Measurements from ENCODE around the gene TMEM52B. TPM values are rescaled to one million over a fixed set of nuclear protein-coding genes. Genes with fewer than 3 reads are reported as not detected.
A peak's percentile ranks its signal among the peaks of the same experiment; 100 is the strongest.

Gene TMEM52B
- total and polyA plus RNA-seq, 2 of the 13 experiments (the other 11 are each of a cell fraction or from before 2014, with no cell fraction given): not detected

DNA sequence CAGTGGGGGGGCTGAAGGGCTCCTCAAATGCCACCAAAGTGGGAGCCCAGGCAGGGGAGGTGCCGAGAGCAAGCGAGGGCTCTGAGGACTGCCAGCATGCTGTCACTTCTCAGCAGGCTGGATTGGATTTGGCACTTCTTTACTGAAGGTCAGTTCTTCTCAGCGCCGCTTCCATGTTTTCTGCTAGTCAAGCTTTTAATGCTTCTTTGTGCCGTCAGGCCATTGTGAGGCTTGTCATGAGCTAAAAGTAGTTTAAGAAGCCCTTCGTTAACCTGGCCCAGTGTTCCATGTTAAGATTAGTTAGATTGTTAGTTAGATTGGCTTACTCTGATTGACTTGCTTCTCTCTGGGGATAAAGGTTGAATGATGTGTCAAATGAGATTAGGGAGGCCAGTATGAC lies 47.3 kb downstream of the TMEM52B start:
- H3K36me3 ChIP-seq (replicated peaks in 1 of 2; ENCODE audit: control insufficient read depth in 1 of 2, insufficient read depth in 2 of 2, low read length in 2 of 2): peaks cover 1 to 9% of the 10 kb centered on the region in 2 experiments; a peak in 2 of 5 replicates
- no peak overlapping the region for H2AFZ ChIP-seq (ENCODE audit: low read length)
- 97% methylated on average over 5 of the region's 6 CpGs for WGBS (ENCODE audit: low lambda C conversion rate)
- intact Hi-C loops (cut with micrococcal nuclease; ENCODE audit: unreplicated experiment): no loop called here
- ChIA-PET CTCF (ENCODE audit: low intra/inter-chr PET ratio, low total read pairs) (no interaction called here), POLR2A (no interaction called here)
- ATAC-seq (no peak), DNase-seq (ENCODE audit: low spot score) (no peak), FAIRE-seq (no peak)
- no peaks in the 10 kb centered on the region for H3K79me2 ChIP-seq (ENCODE audit: insufficient read depth, low read length)
- BruUV-seq (replicated peaks): no TSS peak
- no peak overlapping the region for H3K9ac ChIP-seq (ENCODE audit: insufficient read depth, low read depth, low read length)
- TF ChIP-seq RBFOX2 (IDR thresholded peaks at IDR 0.05; ENCODE audit: low read depth, low read length): no peak
- TF ChIP-seq SMARCC2 (IDR thresholded peaks at IDR 0.05): no peak
- TF ChIP-seq NR2C2 (CRISPR knock-in tag; IDR thresholded peaks at IDR 0.05; ENCODE audit: borderline replicate concordance): no peak
- TF ChIP-seq FOSL2 (CRISPR knock-in tag; IDR thresholded peaks at IDR 0.05): no peak
- no peaks in the 10 kb centered on the region for H3K27me3 ChIP-seq (ENCODE audit: control insufficient read depth in 1 of 2, insufficient read depth in 2 of 2, low read length in 2 of 2)
- H4K20me1 ChIP-seq (ENCODE audit: insufficient read depth, low read length): no peaks in the 10 kb centered on the region
- no peak overlapping the region for H3K4me3 ChIP-seq (replicated peaks in 1 of 3; ENCODE audit: insufficient read depth in 1 of 3, low read depth in 2 of 3, low read length in 3 of 3)
- H3K9me3 ChIP-seq (ENCODE audit: low read length): no peaks in the 10 kb centered on the region
- in situ Hi-C loops (cut with HindIII; ENCODE audit: extremely low pct_ligation_motif_present, low pct_unique_long_range_greater_than_20kb): no loop called here
- no peak overlapping the region for H3K4me2 ChIP-seq (ENCODE audit: low read depth, low read length)
- no peak overlapping the region for H3K27ac ChIP-seq (ENCODE audit: extremely low read length, insufficient read depth, low read length)
- no peaks in the 10 kb centered on the region for H3K4me1 ChIP-seq (ENCODE audit: insufficient read depth, low read length)

DNA sequence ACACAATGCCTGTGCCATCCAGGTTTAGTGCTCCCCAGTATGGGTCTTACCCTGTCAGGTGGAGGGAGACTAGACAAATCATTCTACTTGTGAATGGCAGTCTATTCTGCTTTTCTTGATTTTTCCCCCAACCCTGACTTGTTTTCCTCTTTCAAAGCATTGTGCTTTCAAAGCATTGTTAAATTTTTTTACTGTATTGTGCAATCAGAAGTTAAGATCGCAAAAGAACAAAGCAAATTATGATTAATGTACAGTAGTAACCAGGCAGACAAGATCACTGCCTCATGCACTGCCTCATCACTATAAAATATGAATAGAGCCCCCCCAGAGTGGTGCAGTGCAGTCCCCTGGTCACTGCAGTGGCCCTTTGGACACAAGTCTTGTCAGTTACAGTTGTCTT lies 47.9 kb downstream of the TMEM52B start:
- intact Hi-C loops (cut with micrococcal nuclease; ENCODE audit: unreplicated experiment): no loop called here

More for the DNA sequence above, 47.9 kb downstream of the TMEM52B start:
- 93% methylated on average over 1 of the region's 1 CpG for WGBS (ENCODE audit: low lambda C conversion rate)
- DNase-seq (ENCODE audit: low spot score) (no peak), ATAC-seq (no peak), FAIRE-seq (no peak)
- in situ Hi-C loops (cut with HindIII; ENCODE audit: extremely low pct_ligation_motif_present, low pct_unique_long_range_greater_than_20kb): no loop called here
- H3K4me2 ChIP-seq (ENCODE audit: low read depth, low read length): no peak overlapping the region
- no peaks in the 10 kb centered on the region for H3K27me3 ChIP-seq (ENCODE audit: control insufficient read depth in 1 of 2, insufficient read depth in 2 of 2, low read length in 2 of 2)
- ChIA-PET CTCF (ENCODE audit: low intra/inter-chr PET ratio, low total read pairs) (no interaction called here), POLR2A (no interaction called here)
- H3K9ac ChIP-seq (ENCODE audit: insufficient read depth, low read depth, low read length): no peak overlapping the region
- no peaks in the 10 kb centered on the region for H3K4me1 ChIP-seq (ENCODE audit: insufficient read depth, low read length)
- no peak overlapping the region for H3K4me3 ChIP-seq (replicated peaks in 1 of 3; ENCODE audit: insufficient read depth in 1 of 3, low read depth in 2 of 3, low read length in 3 of 3)
- no peaks in the 10 kb centered on the region for H3K9me3 ChIP-seq (ENCODE audit: low read length)
- H3K79me2 ChIP-seq (ENCODE audit: insufficient read depth, low read length): no peaks in the 10 kb centered on the region
- no peaks in the 10 kb centered on the region for H4K20me1 ChIP-seq (ENCODE audit: insufficient read depth, low read length)
- no TSS peak for BruUV-seq (replicated peaks)
- H3K36me3 ChIP-seq (replicated peaks in 1 of 2; ENCODE audit: control insufficient read depth in 1 of 2, insufficient read depth in 2 of 2, low read length in 2 of 2): peaks cover 0 to 7% of the 10 kb centered on the region in 2 experiments; a peak in 2 of 5 replicates
- H3K27ac ChIP-seq (ENCODE audit: extremely low read length, insufficient read depth, low read length): no peak overlapping the region
- TF ChIP-seq CEBPB (IDR thresholded peaks at IDR 0.05; ENCODE audit: borderline replicate concordance, low read depth, low read length) (peak; percentile 45; the same call in 1 of the 2 replicates), ELF1 (CRISPR knock-in tag; IDR thresholded peaks at IDR 0.05) (no peak)
- no peak overlapping the region for H2AFZ ChIP-seq (ENCODE audit: low read length)

Measured in HepG2 (cell line).